Endodermal cell (in vitro differentiated cells): ENCODE data around the gene AGRN. TPM values are rescaled to one million over a fixed set of nuclear protein-coding genes. Genes with fewer than 3 reads are reported as not detected.

Experiments used
- DNase-seq: peaks from one replicate; pipeline ENCODE4 v3.0.0-alpha.2; 2017
- H3K27ac ChIP-seq: 2 replicates; pipeline ENCODE4 v1.5.1; 2013; ENCODE audit warnings: mild to moderate bottlenecking, low read depth, low read length, moderate library complexity
- H3K27me3 ChIP-seq: 2 replicates; pipeline ENCODE4 v1.6.1; 2013; ENCODE audit warnings: mild to moderate bottlenecking, low read length, moderate library complexity; ENCODE audit not compliant: insufficient read depth, control insufficient read depth, poor library complexity, severe bottlenecking
- H3K36me3 ChIP-seq: 2 replicates; pipeline ENCODE4 v1.7.0; 2013; ENCODE audit warnings: mild to moderate bottlenecking, low read length, moderate library complexity; ENCODE audit not compliant: control insufficient read depth, insufficient read depth
- H3K4me1 ChIP-seq: one replicate; pipeline ENCODE4 v1.7.0; 2013; ENCODE audit warnings: low read length; ENCODE audit not compliant: control insufficient read depth, insufficient read depth
- H3K4me3 ChIP-seq: 2 replicates; pipeline ENCODE4 v1.5.1; 2013; ENCODE audit warnings: mild to moderate bottlenecking, low read length, moderate library complexity
- H3K9ac ChIP-seq: 2 replicates; pipeline ENCODE4 v1.6.1; 2013; ENCODE audit warnings: mild to moderate bottlenecking, low read length, moderate library complexity; ENCODE audit not compliant: poor library complexity, severe bottlenecking; ENCODE audit errors: extremely low read depth
- H3K9me3 ChIP-seq: 2 replicates; pipeline ENCODE4 v1.6.1; 2013; ENCODE audit warnings: mild to moderate bottlenecking, low read length, moderate library complexity; ENCODE audit not compliant: control insufficient read depth
- H3K27ac Mint-ChIP-seq: 2 replicates; pipeline ENCODE4 v1.8.0; 2020; ENCODE audit warnings: mixed read lengths
- H3K27me3 Mint-ChIP-seq: 2 replicates; pipeline ENCODE4 v1.8.0; 2021; ENCODE audit warnings: mild to moderate bottlenecking, mixed read lengths; ENCODE audit not compliant: insufficient read depth
- H3K36me3 Mint-ChIP-seq: 2 replicates; pipeline ENCODE4 v1.8.0; 2020; ENCODE audit warnings: low read depth, mixed read lengths
- H3K4me1 Mint-ChIP-seq: 2 replicates; pipeline ENCODE4 v1.8.0; 2020; ENCODE audit warnings: mixed read lengths
- H3K4me3 Mint-ChIP-seq: 2 replicates; pipeline ENCODE4 v1.8.0; 2020; ENCODE audit warnings: mild to moderate bottlenecking, moderate library complexity, mixed read lengths
- H3K9me3 Mint-ChIP-seq: 2 replicates; pipeline ENCODE4 v1.8.0; 2020; ENCODE audit warnings: mild to moderate bottlenecking, mixed read lengths
- CTCF ChIP-seq: fragments of 200-600 bp; sonication (generic); conservative IDR thresholded peaks from 2 replicates; pipeline ENCODE4 v1.5.0; 2021; ENCODE audit warnings: antibody characterized with exemption, mild to moderate bottlenecking
- WGBS, 2 experiments: methylation state at CpG; one replicate each; pipeline versions ENCODE4 v1.1.5 to v1.1.7; 2013; ENCODE audit warnings: missing lambda C conversion rate in 2 of 2, mixed read lengths in 1 of 2; ENCODE audit not compliant: insufficient coverage in 1 of 2, insufficient read length in 1 of 2; 5-methylcytosine and 5-hydroxymethylcytosine counted together
- total RNA-seq, 2 donors: library from RNA; stranded (reverse); fragmentation: NEBNext Ultra II Directional in 1 of 2; extraction: Animal tissue kit (Norgen Biotek cat#: 25700) in 1 of 2; gene quantifications; 2 replicates in 1 of 2; 3 replicates in 1 of 2; pipeline ENCODE4 v1.2.1, GENCODE V29; 2021

Gene AGRN
- total RNA-seq, 2 donors from 2014 or later: 269 to 288 TPM

- Histone ChIP-seq H3K4me3 (peak overlapping the region; percentile 80), H3K27ac (no peak overlapping the region), H3K36me3 (peaks cover 29% of the 10 kb centered on the region), H3K4me1 (peaks cover 23% of the 10 kb centered on the region), H3K27me3 (no peaks in the 10 kb centered on the region), H3K9me3 (no peaks in the 10 kb centered on the region), H3K9ac (no peak overlapping the region)
- H3K4me1 Mint-ChIP-seq: peaks cover 14% of the 10 kb centered on the region
- whole genome bisulfite sequencing, 2 experiments: 94 to 96% methylated on average over 7 to 10 of the region's 10 CpGs
- DNase-seq: no peak
- H3K27ac Mint-ChIP-seq: no peak overlapping the region
- H3K4me3 Mint-ChIP-seq: peak overlapping the region; percentile 59
- H3K27me3 Mint-ChIP-seq: peaks cover 17% of the 10 kb centered on the region
- H3K36me3 Mint-ChIP-seq: peaks cover 19% of the 10 kb centered on the region
- H3K9me3 Mint-ChIP-seq: no peaks in the 10 kb centered on the region
- no peak for TF ChIP-seq CTCF
These were observed 2.0 kb downstream of the AGRN start for GRCh38 chr1:1021920-1022259.

- WGBS, 2 experiments: 95 to 96% methylated on average over 9 to 27 of the region's 27 CpGs
- no peak overlapping the region for H3K9ac ChIP-seq
- no peak for DNase-seq
- H3K27ac Mint-ChIP-seq: no peak overlapping the region
- peak overlapping the region; percentile 80 for H3K4me3 ChIP-seq
- peaks cover 16% of the 10 kb centered on the region for H3K4me1 Mint-ChIP-seq
- TF ChIP-seq CTCF: no peak
- no peaks in the 10 kb centered on the region for H3K27me3 ChIP-seq
- H3K27me3 Mint-ChIP-seq: peaks cover 13% of the 10 kb centered on the region
- peak overlapping the region; percentile 59 for H3K4me3 Mint-ChIP-seq
- no peaks in the 10 kb centered on the region for H3K9me3 Mint-ChIP-seq
- no peaks in the 10 kb centered on the region for H3K9me3 ChIP-seq
- peaks cover 31% of the 10 kb centered on the region for H3K36me3 ChIP-seq
- H3K4me1 ChIP-seq: peaks cover 23% of the 10 kb centered on the region
- peaks cover 21% of the 10 kb centered on the region for H3K36me3 Mint-ChIP-seq
- no peak overlapping the region for H3K27ac ChIP-seq
These were observed 2.5 kb downstream of the AGRN start for GRCh38 chr1:1022302-1023009.

- no peak overlapping the region for H3K4me3 ChIP-seq
- Mint-ChIP-seq H3K36me3 (peaks cover 21% of the 10 kb centered on the region), H3K27ac (peak overlapping the region; percentile 39), H3K27me3 (peaks cover 13% of the 10 kb centered on the region), H3K4me3 (no peak overlapping the region), H3K9me3 (no peaks in the 10 kb centered on the region), H3K4me1 (peaks cover 16% of the 10 kb centered on the region)
- no peak overlapping the region for H3K9ac ChIP-seq
- DNase-seq: peak; percentile 72
- WGBS, 2 experiments: 93 to 98% methylated on average over 10 to 13 of the region's 13 CpGs
- H3K27me3 ChIP-seq: no peaks in the 10 kb centered on the region
- TF ChIP-seq CTCF: no peak
- H3K36me3 ChIP-seq: peaks cover 37% of the 10 kb centered on the region
- H3K4me1 ChIP-seq: peaks cover 23% of the 10 kb centered on the region
- H3K9me3 ChIP-seq: no peaks in the 10 kb centered on the region
- H3K27ac ChIP-seq: no peak overlapping the region
These were observed 3.8 kb downstream of the AGRN start for GRCh38 chr1:1023700-1024099.
